ENCODE data around the gene EVX1. TPM values are rescaled to one million over a fixed set of nuclear protein-coding genes. Genes with fewer than 3 reads are reported as not detected.

The EVX1 gene
- total RNA-seq, 1 donor from 2014 or later: 0.79 TPM

DNA sequence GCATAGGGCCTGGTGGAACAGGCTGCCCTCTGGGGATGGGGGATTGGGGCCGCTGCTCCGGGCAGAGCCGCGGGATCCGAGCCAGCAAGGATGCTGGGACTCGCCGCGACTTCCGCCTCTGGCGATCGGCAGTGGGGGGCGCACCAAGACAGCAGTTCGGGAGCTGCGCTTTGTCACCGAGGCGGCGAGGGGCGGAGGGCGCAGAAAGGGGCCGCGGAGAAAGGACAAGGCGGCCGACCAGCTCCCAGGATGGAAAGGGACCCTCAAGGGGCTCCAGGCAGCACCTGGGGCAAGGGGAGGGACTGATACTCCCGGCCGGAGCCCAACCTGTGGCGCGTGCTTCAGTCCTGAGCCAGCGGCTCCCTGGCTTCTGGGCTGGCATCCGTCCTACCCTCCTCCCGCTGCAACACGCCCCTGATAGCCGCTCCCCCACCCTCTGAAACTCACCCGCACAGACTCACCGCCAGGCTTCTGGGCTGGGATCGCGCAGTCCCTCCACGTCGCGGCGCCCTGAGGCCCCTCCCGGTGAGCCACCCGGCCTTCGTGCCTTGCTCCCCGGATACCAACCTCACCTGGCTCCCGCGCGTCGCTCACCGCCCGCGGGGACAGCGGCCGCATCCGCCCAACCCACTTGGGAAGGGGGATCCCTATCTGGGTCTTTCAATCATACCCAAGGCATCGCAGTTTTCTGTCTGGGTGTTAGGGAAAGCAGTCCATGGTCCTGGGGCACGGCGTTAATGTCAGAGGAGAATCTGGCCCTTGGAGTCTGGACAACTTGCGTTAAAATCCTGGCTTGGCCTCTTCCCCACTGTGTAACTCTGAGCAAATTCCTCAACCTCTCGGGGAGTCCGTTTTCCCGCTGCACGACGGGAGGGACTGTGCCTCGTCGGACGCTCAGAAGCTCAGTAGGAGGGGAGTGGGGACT is 7.0 kb upstream of the EVX1 start:
- Mint-ChIP-seq H3K27ac (ENCODE audit: unreplicated experiment) (no peak overlapping the region), H3K4me1 (peaks cover 3% of the 10 kb centered on the region), H3K9me3 (no peaks in the 10 kb centered on the region), H3K27me3 (ENCODE audit: low read depth) (peaks cover 86% of the 10 kb centered on the region), H3K36me3 (ENCODE audit: low read depth) (no peaks in the 10 kb centered on the region), H3K4me3 (peak overlapping the region; percentile 73)
- TF ChIP-seq CTCF (conservative IDR thresholded peaks at IDR 0.05): peak; percentile 55
- peak; percentile 69 for DNase-seq (ENCODE audit: low read depth, low spot score)

- peaks cover 98% of the 10 kb centered on the region for H3K27me3 Mint-ChIP-seq (ENCODE audit: low read depth)
These were observed 4.8 kb upstream of the EVX1 start for GRCh38 chr7:27237735-27238334.

DNA sequence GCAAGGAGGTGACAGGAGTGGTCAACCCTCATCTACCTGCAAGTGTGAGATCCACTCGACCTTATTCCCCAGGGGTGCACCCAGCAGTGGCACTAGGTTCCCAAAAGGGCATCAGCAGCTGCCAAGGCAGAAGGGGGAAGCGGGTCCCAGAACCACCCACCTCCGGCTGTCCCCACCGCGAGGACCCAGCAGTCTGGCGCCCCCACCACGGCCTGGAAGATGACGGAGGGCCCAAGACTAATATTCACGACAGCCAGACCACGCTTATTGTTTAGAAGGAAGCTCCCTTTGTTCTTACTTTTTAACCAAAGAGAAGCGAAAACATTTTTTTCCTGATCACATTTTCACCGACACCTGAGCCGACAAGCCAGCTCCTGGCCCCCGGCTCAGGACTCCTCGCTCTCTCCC is 3.6 kb upstream of the EVX1 start:
- Mint-ChIP-seq H3K4me3 (peak overlapping the region; percentile 50), H3K9me3 (no peaks in the 10 kb centered on the region), H3K27ac (ENCODE audit: unreplicated experiment) (no peak overlapping the region), H3K27me3 (ENCODE audit: low read depth) (peaks cover 97% of the 10 kb centered on the region), H3K4me1 (peaks cover 15% of the 10 kb centered on the region), H3K36me3 (ENCODE audit: low read depth) (peaks cover 4% of the 10 kb centered on the region)
- no peak for DNase-seq (ENCODE audit: low read depth, low spot score)
- no peak for TF ChIP-seq CTCF (conservative IDR thresholded peaks at IDR 0.05)

More at GRCh38 chr7:27237735-27238334, 4.8 kb upstream of the EVX1 start:
- no peak for DNase-seq (ENCODE audit: low read depth, low spot score)
- H3K27ac Mint-ChIP-seq (ENCODE audit: unreplicated experiment): no peak overlapping the region
- H3K36me3 Mint-ChIP-seq (ENCODE audit: low read depth): no peaks in the 10 kb centered on the region
- H3K4me1 Mint-ChIP-seq: peaks cover 12% of the 10 kb centered on the region
- no peak for TF ChIP-seq CTCF (conservative IDR thresholded peaks at IDR 0.05)
- peak overlapping the region; percentile 50 for H3K4me3 Mint-ChIP-seq
- H3K9me3 Mint-ChIP-seq: no peaks in the 10 kb centered on the region

DNA sequence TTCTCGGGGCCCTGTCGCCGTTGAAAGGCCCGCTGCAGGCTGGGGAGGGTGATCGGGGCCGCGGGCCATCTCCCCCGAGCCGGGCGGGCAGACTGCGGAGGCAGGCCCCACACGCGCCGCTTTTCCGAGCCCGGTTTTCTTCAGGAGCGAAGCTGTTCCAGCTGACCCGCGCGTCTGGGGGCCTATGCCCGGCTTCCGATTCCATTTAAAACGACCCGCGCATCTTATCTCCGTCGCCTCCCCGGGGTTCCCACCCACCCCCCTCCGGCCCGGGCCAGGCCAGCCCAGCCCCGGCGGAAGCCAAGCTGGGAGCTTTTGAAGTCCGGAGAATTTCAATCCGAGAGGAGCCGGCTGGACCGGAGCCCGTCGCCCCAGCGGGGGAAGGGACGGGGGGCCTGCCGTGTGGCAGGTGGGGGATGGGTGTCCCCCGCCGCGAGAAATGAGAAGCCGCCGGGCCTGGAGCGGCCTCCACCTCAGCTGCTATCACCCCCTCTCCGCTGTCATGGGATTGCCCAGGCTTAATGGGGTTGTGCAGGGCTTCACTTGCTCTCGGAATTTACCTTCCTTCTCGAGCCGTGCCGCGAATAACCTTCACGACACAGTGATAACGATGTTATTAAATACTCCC is 3.1 kb upstream of the EVX1 start:
- Mint-ChIP-seq H3K4me3 (peak overlapping the region; percentile 49), H3K4me1 (peaks cover 15% of the 10 kb centered on the region), H3K27ac (ENCODE audit: unreplicated experiment) (no peak overlapping the region), H3K36me3 (ENCODE audit: low read depth) (peaks cover 6% of the 10 kb centered on the region), H3K9me3 (no peaks in the 10 kb centered on the region), H3K27me3 (ENCODE audit: low read depth) (peaks cover 97% of the 10 kb centered on the region)
- TF ChIP-seq CTCF (conservative IDR thresholded peaks at IDR 0.05): no peak
- DNase-seq (ENCODE audit: low read depth, low spot score): no peak

DNA sequence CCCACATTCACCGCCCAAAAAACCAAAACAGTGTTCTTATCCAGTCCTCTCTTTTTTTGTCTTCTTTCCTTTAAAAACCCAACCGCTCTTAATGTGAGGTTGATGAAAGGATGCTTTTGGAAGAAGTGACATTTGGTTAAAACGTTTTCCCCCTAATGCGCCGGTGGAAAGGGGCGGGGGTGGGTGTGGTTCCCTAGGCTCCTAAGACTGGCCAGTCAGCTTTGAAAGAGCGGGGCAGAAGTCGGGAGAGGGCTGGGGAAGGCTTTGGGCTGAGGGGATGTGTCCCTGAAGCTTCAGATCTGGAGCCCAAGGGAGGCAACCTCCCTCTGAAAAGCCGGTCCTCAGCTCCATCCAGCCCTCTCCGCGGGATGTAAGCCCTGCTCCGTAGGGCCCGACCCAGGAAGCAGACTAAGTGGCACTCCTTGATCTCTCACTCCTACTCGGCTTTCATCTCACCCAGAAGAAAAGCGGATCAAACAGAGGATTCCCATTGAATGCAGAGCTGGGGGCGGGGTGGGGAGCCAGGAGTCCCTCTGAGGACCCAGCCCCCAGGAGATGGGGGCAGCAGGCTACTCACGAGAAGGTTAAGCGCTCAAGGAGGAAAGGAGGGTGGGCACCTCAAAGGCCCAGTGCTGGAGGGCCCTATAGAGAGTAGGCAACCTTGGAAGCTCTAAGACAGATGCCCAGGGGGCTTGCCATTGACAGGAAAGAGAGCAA is 2.4 kb upstream of the EVX1 start:
- TF ChIP-seq CTCF (conservative IDR thresholded peaks at IDR 0.05): no peak
- H3K9me3 Mint-ChIP-seq: no peaks in the 10 kb centered on the region
- H3K27ac Mint-ChIP-seq (ENCODE audit: unreplicated experiment): no peak overlapping the region
- H3K4me1 Mint-ChIP-seq: peaks cover 15% of the 10 kb centered on the region
- H3K4me3 Mint-ChIP-seq: peak overlapping the region; percentile 49
- DNase-seq (ENCODE audit: low read depth, low spot score): no peak
- H3K36me3 Mint-ChIP-seq (ENCODE audit: low read depth): peaks cover 6% of the 10 kb centered on the region
- peaks cover 97% of the 10 kb centered on the region for H3K27me3 Mint-ChIP-seq (ENCODE audit: low read depth)
